Lower leg skin (tissue), 4 donors: Measurements from ENCODE around the gene PECR. TPM values are rescaled to one million over a fixed set of nuclear protein-coding genes. Genes with fewer than 3 reads are reported as not detected.

Experiments used
- DNase-seq, 2 donors: peaks; one replicate each; pipeline ENCODE4 v3.0.0-alpha.2; 2019; ENCODE audit warnings: low spot score in 2 of 2
- H3K4me3 ChIP-seq: fragments of 200-600 bp; sonication (generic); 2 replicates; pipeline ENCODE4 v1.5.1; 2017; ENCODE audit warnings: mild to moderate bottlenecking, low read depth; ENCODE audit not compliant: poor library complexity, severe bottlenecking
- POLR2A ChIP-seq, 2 donors: fragments of 450-650 bp; IDR thresholded peaks; one replicate each; pipeline ENCODE4 v1.6.1; 2016 to 2017; ENCODE audit warnings: antibody characterized with exemption in 2 of 2, mild to moderate bottlenecking in 1 of 2, moderate library complexity in 1 of 2
- WGBS, 2 donors: methylation state at CpG; one replicate each; pipeline ENCODE4 v1.1.5; 2018; 5-methylcytosine and 5-hydroxymethylcytosine counted together
- intact Hi-C: fragments of 100-400 bp; cut with DNase I; formaldehyde crosslinking; loops from one replicate; pipeline ENCODE4 v1.15.0; 2023; ENCODE audit warnings: low total_unique reads
- total RNA-seq, 4 donors: library from RNA; depleted of rRNA; stranded (reverse); fragments of >200 nt; gene quantifications; one replicate each; pipeline ENCODE4 v1.1.0, GENCODE V29; 2016
- TF ChIP-seq, protein P1 (sequence below), 3 donors: fragments of 450-650 bp; IDR thresholded peaks; one replicate each; pipeline ENCODE4 v1.5.1; 2016; ENCODE audit warnings: antibody characterized with exemption in 3 of 3, mild to moderate bottlenecking in 3 of 3, moderate library complexity in 2 of 3

PECR gene
- total RNA-seq, 4 donors from 2014 or later: 4.8 to 14.6 (median 9.2) TPM

DNA sequence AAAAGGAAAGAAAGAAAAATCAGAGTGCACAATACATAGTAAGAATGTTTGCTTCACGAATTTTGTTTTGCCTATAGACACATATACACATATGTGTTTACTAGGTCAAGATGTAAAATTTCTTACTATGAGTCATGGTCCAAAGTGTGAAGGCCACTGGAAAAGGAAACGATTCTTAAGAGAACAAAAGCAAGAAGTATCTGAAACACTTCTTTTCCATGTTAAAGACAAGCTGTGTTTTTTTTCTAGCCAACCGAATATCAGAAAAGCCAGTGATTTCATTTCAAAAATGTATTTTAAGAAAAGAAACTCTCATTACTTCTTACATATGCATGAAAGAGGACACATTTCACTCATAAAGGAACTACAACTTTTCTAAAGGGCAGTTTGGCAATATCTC lies 24.9 kb downstream of the PECR start:
- no peak overlapping the region for H3K4me3 ChIP-seq
- TF ChIP-seq, protein P1, sequence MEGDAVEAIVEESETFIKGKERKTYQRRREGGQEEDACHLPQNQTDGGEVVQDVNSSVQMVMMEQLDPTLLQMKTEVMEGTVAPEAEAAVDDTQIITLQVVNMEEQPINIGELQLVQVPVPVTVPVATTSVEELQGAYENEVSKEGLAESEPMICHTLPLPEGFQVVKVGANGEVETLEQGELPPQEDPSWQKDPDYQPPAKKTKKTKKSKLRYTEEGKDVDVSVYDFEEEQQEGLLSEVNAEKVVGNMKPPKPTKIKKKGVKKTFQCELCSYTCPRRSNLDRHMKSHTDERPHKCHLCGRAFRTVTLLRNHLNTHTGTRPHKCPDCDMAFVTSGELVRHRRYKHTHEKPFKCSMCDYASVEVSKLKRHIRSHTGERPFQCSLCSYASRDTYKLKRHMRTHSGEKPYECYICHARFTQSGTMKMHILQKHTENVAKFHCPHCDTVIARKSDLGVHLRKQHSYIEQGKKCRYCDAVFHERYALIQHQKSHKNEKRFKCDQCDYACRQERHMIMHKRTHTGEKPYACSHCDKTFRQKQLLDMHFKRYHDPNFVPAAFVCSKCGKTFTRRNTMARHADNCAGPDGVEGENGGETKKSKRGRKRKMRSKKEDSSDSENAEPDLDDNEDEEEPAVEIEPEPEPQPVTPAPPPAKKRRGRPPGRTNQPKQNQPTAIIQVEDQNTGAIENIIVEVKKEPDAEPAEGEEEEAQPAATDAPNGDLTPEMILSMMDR (IDR thresholded peaks at IDR 0.05): no peak
- TF ChIP-seq POLR2A (IDR thresholded peaks at IDR 0.05): no peak
- WGBS, 2 donors: 74 to 77% methylated on average over 3 of the region's 3 CpGs
- DNase-seq: no peak
- intact Hi-C loops: no loop called here

DNA sequence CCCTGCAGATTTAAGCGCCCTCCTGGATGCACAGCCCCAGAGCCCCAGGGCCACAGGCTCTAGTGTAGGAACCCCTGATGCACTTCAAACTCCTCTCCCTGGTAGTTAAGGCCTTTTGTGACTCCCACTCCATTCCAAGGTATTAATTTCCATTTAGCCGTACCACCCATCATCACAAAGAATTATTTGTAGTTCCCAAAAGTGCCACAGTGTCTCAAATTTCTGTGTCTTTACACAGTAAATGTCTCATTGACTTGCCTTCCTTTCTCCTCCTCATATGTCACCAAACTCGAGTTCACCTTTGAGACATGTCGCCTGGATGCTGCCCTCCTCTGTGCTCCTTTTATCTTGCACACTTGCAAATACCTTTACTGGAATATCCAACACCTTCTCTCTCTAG lies 25.9 kb downstream of the PECR start:
- DNase-seq: no peak
- intact Hi-C loops: no loop called here
- TF ChIP-seq POLR2A (IDR thresholded peaks at IDR 0.05): no peak
- TF ChIP-seq, protein P1 (IDR thresholded peaks at IDR 0.05): no peak
- H3K4me3 ChIP-seq: no peak overlapping the region
- 92 to 97% methylated on average over 4 of the region's 4 CpGs for WGBS, 2 donors

DNA sequence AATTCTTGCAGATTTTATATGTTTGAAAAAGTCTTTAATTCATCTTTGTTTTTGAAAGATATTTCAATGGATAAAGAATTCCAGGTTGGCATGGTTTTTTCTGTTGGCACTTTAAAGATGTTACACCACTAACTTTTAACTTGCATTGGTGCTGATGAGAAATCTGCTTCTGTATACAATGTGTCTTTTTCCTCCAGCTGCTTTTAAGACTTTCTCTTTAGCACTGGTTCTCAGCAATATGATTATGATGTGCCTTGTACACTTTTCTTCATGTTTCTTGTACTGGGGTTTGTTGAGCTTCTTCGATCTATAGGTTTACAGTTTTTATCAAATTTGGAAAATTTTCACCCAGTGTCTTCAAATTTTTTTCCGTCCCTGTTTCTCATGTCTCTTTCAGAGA lies 29.2 kb downstream of the PECR start:
- H3K4me3 ChIP-seq: no peak overlapping the region
- intact Hi-C loops: no loop called here
- no peak for DNase-seq
- TF ChIP-seq POLR2A (IDR thresholded peaks at IDR 0.05): no peak
- TF ChIP-seq, protein P1 (IDR thresholded peaks at IDR 0.05): no peak
- WGBS, 2 donors: 98 to 100% methylated on average over 2 of the region's 2 CpGs

- intact Hi-C loops: no loop called here
- no peak overlapping the region for H3K4me3 ChIP-seq
- 91 to 94% methylated on average over 3 of the region's 3 CpGs for WGBS, 2 donors
- no peak for TF ChIP-seq POLR2A (IDR thresholded peaks at IDR 0.05)
- TF ChIP-seq, protein P1 (IDR thresholded peaks at IDR 0.05): no peak
- DNase-seq: no peak
These were observed 30.3 kb downstream of the PECR start for GRCh38 chr2:216051350-216051749.

- intact Hi-C loops: no loop called here
- 66 to 74% methylated on average over 2 of the region's 2 CpGs for WGBS, 2 donors
- TF ChIP-seq, protein P1 (IDR thresholded peaks at IDR 0.05): no peak
- TF ChIP-seq POLR2A (IDR thresholded peaks at IDR 0.05): no peak
- DNase-seq: no peak
- H3K4me3 ChIP-seq: no peak overlapping the region
These were observed 32.2 kb downstream of the PECR start for GRCh38 chr2:216049452-216049851.

- no peak overlapping the region for H3K4me3 ChIP-seq
- intact Hi-C loops: no loop called here
- TF ChIP-seq, protein P1 (IDR thresholded peaks at IDR 0.05): no peak
- no peak for TF ChIP-seq POLR2A (IDR thresholded peaks at IDR 0.05)
- 80 to 81% methylated on average over 2 of the region's 2 CpGs for WGBS, 2 donors
- no peak for DNase-seq
These were observed 34.2 kb downstream of the PECR start for GRCh38 chr2:216047397-216047796.
